Muscle of leg (tissue), 11 donors: ENCODE results near the gene CREBBP. TPM values are rescaled to one million over a fixed set of nuclear protein-coding genes. Genes with fewer than 3 reads are reported as not detected.

Experiments used
- DNase-seq: peaks from one replicate; pipeline ENCODE4 v3.0.0; 2013
- H3K27ac ChIP-seq: one replicate; pipeline ENCODE4 v1.5.1; 2013; ENCODE audit warnings: mild to moderate bottlenecking, low read length, control low read depth
- H3K27me3 ChIP-seq: one replicate; pipeline ENCODE4 v1.6.1; 2013; ENCODE audit warnings: low read length; ENCODE audit not compliant: control insufficient read depth, insufficient read depth
- H3K36me3 ChIP-seq: one replicate; pipeline ENCODE4 v1.6.1; 2013; ENCODE audit warnings: low read length; ENCODE audit not compliant: control insufficient read depth, insufficient read depth
- H3K4me1 ChIP-seq: one replicate; pipeline ENCODE4 v1.6.1; 2013; ENCODE audit warnings: low read length; ENCODE audit not compliant: control insufficient read depth, insufficient read depth
- H3K4me3 ChIP-seq: one replicate; pipeline ENCODE4 v1.5.1; 2013; ENCODE audit warnings: low read length, control low read depth
- H3K9me3 ChIP-seq: replicated peaks from 2 replicates; pipeline ENCODE4 v1.6.1; 2013; ENCODE audit warnings: low read depth, low read length; ENCODE audit not compliant: control insufficient read depth
- WGBS: methylation state at CpG from one replicate; pipeline ENCODE4 v1.1.5; 2013; ENCODE audit warnings: missing lambda C conversion rate; ENCODE audit not compliant: insufficient coverage; 5-methylcytosine and 5-hydroxymethylcytosine counted together
- polyA plus RNA-seq, 8 donors: library from polyadenylated mRNA; unstranded; fragments of 120-200 nt; gene quantifications; one replicate each; pipeline versions ENCODE4 v1.2.1 to v1.2.3, GENCODE V29; 2013; ENCODE audit warnings: inconsistent platforms in 1 of 8, low replicate concordance in 1 of 8; ENCODE audit not compliant: insufficient read length in 8 of 8, insufficient read depth in 1 of 8
- total RNA-seq: library from RNA; stranded (reverse); fragments of 120-200 nt; gene quantifications from one replicate; pipeline ENCODE4 v1.2.4, GENCODE V29; 2013

The CREBBP gene
- total and polyA plus RNA-seq, 9 donors: 26.4 to 54.2 (median 44.8) TPM

DNA sequence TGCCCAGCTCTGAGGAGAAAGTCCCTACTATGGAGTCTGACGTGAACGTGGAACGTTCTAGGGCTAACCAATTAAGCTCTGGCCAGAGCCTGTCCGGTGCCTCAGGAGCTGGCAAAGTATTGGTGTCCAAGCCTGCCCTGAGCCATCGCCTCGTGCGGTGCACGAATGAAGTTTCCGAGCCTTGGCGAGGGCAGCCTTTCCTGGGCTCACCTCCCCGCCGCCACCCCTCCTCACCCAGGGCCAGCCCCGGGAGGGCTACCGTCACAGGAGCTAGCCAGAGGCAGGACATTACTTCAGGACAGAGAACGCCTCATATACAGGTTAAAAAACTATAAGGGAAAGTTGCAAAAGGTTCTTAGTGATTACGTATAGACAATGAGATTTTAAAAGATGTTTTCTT is 139.6 kb downstream of the CREBBP start:
- no peaks in the 10 kb centered on the region for H3K9me3 ChIP-seq
- WGBS: 93% methylated on average over 10 of the region's 16 CpGs
- H3K36me3 ChIP-seq: peaks cover 75% of the 10 kb centered on the region
- H3K27ac ChIP-seq: no peak overlapping the region
- H3K27me3 ChIP-seq: no peaks in the 10 kb centered on the region
- DNase-seq: no peak
- H3K4me3 ChIP-seq: no peak overlapping the region
- peaks cover 6% of the 10 kb centered on the region for H3K4me1 ChIP-seq

DNA sequence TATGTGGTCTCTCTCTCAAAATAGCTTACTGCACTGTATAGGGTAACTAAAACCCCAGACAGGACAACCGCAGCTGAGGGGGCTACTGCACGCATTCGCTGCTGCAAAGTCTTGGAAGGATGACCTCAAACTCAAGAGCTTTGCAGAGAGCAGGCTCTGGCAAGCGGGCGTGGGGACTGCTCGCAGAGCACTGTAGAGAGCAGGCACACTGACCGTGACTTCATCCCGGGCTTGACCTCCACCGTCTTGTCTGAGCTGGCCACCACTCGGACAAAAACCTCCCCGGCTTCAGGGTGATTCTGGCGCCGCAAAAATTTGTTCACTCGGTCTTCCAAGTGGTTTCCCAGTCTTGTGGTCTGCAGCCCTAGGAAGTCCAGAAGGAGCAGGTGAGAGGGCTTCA is 140.3 kb downstream of the CREBBP start:
- H3K27ac ChIP-seq: no peak overlapping the region
- no peak overlapping the region for H3K4me3 ChIP-seq
- peaks cover 75% of the 10 kb centered on the region for H3K36me3 ChIP-seq
- WGBS: 94% methylated on average over 14 of the region's 14 CpGs
- H3K27me3 ChIP-seq: no peaks in the 10 kb centered on the region
- H3K4me1 ChIP-seq: peaks cover 6% of the 10 kb centered on the region
- no peaks in the 10 kb centered on the region for H3K9me3 ChIP-seq
- DNase-seq: no peak

DNA sequence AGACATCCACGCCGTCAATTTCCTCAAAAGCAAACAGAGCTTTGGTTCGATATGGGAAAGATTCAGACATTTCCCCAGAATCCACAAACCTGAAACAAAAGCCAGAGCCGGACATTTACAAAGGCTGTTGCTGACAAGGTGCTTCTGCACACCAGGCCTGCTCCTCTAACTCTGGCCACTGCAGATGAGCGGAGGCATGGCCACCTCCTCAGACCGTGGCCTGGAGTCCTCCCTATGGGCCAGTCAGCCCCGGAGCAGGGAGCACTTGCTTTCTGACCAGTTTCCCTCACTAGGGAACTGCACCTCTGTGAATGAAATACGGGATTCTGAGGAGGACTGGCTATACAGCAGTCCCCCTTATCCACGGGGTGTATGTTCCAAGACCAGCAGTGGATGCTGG is 140.9 kb downstream of the CREBBP start:
- DNase-seq: no peak
- Histone ChIP-seq H3K4me1 (peaks cover 6% of the 10 kb centered on the region), H3K9me3 (no peaks in the 10 kb centered on the region), H3K36me3 (peaks cover 77% of the 10 kb centered on the region), H3K27me3 (no peaks in the 10 kb centered on the region), H3K27ac (no peak overlapping the region), H3K4me3 (no peak overlapping the region)
- 93% methylated on average over 6 of the region's 9 CpGs for whole genome bisulfite sequencing

DNA sequence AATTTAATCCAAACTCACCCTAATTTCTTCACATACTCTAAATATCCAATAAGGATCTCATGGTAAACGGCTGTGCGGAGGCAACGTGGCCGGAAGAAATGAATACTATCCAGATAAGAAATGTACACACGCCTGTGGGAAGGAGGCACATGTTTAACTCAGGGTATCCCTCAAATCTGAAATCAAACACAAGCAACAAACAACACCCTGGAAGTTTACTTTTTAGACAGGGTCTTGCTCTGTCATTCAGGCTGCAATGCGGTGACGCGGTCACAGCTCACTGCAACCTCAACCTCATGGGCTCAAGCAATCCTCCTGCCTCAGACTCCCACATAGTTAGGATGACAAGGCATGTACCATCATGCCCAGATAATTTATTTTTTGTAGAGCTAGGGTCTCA is 142.0 kb downstream of the CREBBP start:
- no peak overlapping the region for H3K27ac ChIP-seq
- no peaks in the 10 kb centered on the region for H3K9me3 ChIP-seq
- H3K27me3 ChIP-seq: no peaks in the 10 kb centered on the region
- H3K36me3 ChIP-seq: peaks cover 79% of the 10 kb centered on the region
- DNase-seq: no peak
- no CpG with 5 or more reads among the region's 8 CpGs for WGBS
- no peak overlapping the region for H3K4me3 ChIP-seq
- H3K4me1 ChIP-seq: peaks cover 5% of the 10 kb centered on the region

DNA sequence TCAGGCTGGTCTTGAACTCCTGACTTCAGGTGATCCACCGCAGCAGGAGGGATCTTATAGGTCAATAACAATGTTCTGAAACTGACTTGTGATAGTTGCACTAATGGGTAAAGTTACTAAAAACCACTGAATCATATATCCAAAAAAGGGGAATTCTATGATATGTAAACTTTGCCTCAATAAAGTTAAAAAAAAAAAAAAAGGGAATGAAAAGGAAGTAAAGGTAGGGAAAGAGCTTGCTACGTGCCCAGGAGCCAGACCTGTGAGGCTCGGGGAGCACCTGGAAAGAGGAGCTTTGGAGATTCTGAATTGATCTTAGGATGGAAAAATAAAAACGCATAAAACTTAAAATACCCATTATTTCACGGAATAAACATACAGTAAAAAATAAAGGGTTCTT is 142.4 kb downstream of the CREBBP start:
- Histone ChIP-seq H3K27ac (no peak overlapping the region), H3K4me1 (peaks cover 3% of the 10 kb centered on the region), H3K9me3 (no peaks in the 10 kb centered on the region), H3K4me3 (no peak overlapping the region), H3K36me3 (peaks cover 78% of the 10 kb centered on the region), H3K27me3 (no peaks in the 10 kb centered on the region)
- no CpG with 5 or more reads among the region's 5 CpGs for WGBS
- DNase-seq: no peak

DNA sequence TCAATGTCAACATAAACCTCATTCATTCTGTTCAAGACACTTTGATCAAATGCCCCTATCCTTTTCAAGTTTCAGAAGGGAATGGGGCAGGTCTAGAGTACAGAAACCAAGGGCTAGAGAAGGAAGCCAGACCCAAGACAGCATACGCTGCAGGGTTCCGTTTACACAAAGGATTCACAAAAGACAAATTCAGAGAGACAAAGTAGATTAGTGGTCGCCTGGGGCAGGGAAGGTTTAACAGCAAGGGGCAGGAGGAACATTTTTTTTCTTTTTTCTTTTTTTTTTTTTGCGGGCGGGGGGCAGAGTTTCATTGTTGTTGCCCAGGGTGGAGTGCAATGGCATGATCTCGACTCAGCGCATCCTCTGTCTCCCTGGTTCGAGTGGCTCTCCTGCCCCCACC is 143.3 kb downstream of the CREBBP start:
- Histone ChIP-seq H3K27ac (no peak overlapping the region), H3K4me3 (no peak overlapping the region), H3K36me3 (peaks cover 75% of the 10 kb centered on the region), H3K27me3 (no peaks in the 10 kb centered on the region), H3K4me1 (no peaks in the 10 kb centered on the region), H3K9me3 (no peaks in the 10 kb centered on the region)
- DNase-seq: no peak
- WGBS: 88% methylated on average over 5 of the region's 8 CpGs

DNA sequence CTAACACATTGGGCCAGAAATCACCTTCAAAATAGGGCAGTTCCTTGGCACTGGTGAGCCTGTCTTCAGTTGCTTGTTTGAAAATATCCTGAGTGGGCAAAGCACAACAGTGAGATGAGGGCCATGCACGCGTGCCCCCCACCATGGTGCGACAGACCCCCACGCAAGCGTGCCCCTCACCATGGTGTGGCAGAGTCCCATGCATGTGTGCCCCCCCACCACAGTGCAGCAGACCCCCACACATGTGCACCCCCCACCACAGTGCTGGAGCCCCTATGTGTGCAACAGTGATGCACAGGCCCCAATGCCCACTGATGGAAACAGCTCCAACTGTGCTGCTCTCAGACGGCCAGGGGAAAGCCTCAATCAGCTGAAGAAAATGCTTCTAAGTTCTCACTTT is 144.4 kb downstream of the CREBBP start:
- Histone ChIP-seq H3K4me1 (no peaks in the 10 kb centered on the region), H3K9me3 (no peaks in the 10 kb centered on the region), H3K27ac (no peak overlapping the region), H3K27me3 (no peaks in the 10 kb centered on the region), H3K4me3 (no peak overlapping the region), H3K36me3 (peaks cover 86% of the 10 kb centered on the region)
- DNase-seq: no peak
- WGBS: no CpG with 5 or more reads among the region's 6 CpGs

DNA sequence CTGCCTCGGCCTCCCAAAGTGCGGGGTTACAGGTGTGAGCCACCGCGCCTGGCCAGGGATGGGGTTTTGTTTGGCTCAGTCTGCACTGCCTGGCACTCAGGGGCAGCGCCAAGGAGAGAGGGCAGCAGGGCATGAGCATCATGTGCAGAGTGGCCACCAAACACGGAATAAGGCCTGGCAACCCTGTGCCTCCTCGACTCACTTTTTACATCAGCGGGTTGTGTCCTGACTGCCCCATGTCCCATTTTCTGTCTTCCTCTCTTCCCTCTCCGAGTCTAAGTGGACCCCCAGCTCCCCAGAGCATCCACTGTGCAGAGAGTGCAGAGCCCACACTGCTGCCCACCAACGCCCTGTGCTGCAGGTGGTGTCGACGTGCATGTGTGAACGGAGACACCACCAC is 145.0 kb downstream of the CREBBP start:
- Histone ChIP-seq H3K36me3 (peaks cover 86% of the 10 kb centered on the region), H3K27me3 (no peaks in the 10 kb centered on the region), H3K27ac (no peak overlapping the region), H3K9me3 (no peaks in the 10 kb centered on the region), H3K4me1 (no peaks in the 10 kb centered on the region), H3K4me3 (no peak overlapping the region)
- DNase-seq: no peak
- 98% methylated on average over 13 of the region's 13 CpGs for WGBS

DNA sequence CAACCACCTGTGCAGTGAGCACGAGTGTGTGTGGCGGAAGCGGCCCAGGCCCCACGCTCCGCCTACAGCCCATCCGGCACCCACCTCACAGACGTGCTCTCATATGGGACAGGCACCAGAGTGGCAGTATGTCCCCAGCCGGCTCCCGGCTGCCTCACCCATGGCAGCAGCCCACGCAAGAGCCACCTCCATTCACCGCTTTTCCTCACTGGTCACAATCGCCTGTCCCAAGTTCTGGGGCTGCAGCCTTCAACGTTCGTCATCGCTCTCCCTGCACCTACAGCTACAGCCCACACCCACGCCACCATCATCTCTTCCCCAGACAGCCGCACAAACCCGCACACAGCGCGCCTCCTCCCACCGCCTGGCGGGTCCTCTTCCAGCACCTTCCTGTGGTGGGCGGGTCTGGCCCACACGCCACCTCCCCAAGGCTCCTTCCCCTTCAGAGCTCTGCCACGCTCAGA is 145.7 kb downstream of the CREBBP start:
- 93% methylated on average over 21 of the region's 25 CpGs for WGBS
- Histone ChIP-seq H3K4me1 (no peaks in the 10 kb centered on the region), H3K36me3 (peaks cover 86% of the 10 kb centered on the region)

DNA sequence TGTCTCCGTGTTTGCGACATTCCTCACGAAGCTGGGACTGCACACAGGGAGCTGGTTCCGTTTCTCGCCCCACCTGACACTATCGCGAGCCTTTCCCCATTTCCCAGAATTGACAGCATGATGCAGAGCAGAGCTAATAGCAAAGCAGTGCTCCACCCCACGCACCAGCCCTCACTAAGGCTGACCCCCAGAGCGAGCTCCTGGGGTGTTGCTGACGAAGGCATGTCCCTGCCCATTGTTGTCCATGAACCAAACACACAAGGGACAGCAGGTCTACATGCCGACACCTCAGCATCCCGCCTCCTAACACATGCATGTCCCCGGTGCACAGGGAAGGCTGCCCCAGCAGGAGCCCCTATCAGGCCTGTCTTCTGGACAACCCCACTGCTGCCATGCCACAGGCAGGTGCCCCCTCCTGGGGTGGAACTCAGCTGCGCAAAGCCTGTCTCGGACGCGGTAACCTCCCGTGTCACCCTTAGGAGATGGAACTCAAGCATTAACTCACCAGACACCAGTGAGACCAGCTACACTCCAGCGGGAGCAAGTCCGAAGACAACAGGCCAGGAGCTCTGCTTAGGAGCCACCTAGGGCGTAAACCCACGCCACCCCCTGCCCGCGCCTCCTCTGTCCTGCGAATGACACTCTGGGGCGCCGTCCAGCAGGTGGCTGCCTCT is 146.3 kb downstream of the CREBBP start:
- H3K4me1 ChIP-seq: no peaks in the 10 kb centered on the region
- DNase-seq: no peak

More for the DNA sequence above, 145.7 kb downstream of the CREBBP start:
- Histone ChIP-seq H3K27ac (no peak overlapping the region), H3K4me3 (no peak overlapping the region), H3K9me3 (no peaks in the 10 kb centered on the region), H3K27me3 (no peaks in the 10 kb centered on the region)
- no peak for DNase-seq

DNA sequence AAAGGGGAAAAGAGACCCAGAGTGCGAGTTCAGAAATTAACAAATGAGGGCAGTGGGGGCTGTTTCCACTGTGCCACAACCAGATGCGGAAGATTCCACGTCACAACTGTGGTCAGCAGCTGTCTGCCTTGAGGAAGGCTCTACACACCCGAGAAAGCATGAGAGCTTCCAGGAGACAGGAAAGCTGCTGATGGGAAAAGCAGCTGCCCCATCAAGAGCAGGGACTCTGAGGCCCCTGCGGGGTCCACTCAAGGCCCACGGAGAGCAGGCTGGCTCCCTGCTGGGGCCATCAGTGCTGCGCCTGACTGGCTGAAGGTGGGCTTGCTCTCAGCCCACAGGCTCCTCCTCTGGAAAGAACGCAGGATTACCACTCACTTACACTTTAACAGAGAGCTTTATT is 148.3 kb downstream of the CREBBP start:
- no peaks in the 10 kb centered on the region for H3K4me1 ChIP-seq
- no peak overlapping the region for H3K27ac ChIP-seq
- 69% methylated on average over 7 of the region's 8 CpGs for WGBS
- DNase-seq: no peak
- no peak overlapping the region for H3K4me3 ChIP-seq
- H3K36me3 ChIP-seq: peaks cover 90% of the 10 kb centered on the region
- H3K9me3 ChIP-seq: no peaks in the 10 kb centered on the region
- no peaks in the 10 kb centered on the region for H3K27me3 ChIP-seq

More for the DNA sequence above, 146.3 kb downstream of the CREBBP start:
- Histone ChIP-seq H3K4me3 (no peak overlapping the region), H3K27me3 (no peaks in the 10 kb centered on the region), H3K36me3 (peaks cover 86% of the 10 kb centered on the region), H3K9me3 (no peaks in the 10 kb centered on the region), H3K27ac (no peak overlapping the region)
- 95% methylated on average over 26 of the region's 27 CpGs for WGBS
